NCI-H226 (cell line): ENCODE results near the gene DNMT3A.

Experiments
- DNase-seq: peaks from one replicate; pipeline ENCODE4 v3.0.0-alpha.2; 2015

The DNMT3A gene

DNA sequence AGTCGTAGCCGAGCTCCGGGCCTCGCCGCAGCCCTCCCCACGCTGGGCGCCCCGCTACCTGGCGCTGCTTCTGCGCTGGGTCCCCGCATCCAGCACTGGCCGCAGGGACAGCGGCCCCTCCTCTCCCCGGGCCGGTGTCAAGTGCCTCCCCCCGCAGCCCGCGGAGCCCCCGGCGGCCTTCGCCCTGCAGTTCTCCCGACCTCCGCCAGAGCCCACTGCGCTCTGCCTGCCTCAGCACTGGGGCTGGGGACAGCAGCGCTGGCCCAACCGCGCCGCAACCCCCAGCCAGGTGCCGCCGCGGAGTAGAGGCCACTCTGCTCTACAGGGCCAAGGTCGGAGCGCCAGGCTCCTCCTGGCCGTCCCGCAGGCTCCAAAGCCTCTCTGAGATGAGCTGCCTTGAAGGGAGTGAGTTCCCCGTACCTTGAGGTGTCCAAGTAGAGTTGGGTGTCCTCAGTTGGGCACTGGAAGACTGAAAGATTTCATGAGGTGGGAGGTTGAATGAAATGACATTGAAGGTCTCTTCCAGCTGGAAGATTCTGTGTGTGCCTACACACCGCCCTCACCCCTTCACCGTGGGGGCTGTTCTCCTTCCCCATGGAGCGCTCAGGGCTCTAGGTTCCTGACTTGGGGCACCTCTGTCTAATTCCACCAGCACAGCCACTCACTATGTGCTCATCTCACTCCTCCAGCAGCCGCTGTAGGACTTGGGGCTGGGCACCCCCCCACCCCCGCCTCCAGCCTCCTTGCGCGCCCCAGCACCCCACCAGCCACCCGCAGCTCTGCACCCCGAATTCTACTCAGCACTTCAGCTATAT lies 854 bp upstream of the DNMT3A start:
- peak; percentile 65 for DNase-seq

DNA sequence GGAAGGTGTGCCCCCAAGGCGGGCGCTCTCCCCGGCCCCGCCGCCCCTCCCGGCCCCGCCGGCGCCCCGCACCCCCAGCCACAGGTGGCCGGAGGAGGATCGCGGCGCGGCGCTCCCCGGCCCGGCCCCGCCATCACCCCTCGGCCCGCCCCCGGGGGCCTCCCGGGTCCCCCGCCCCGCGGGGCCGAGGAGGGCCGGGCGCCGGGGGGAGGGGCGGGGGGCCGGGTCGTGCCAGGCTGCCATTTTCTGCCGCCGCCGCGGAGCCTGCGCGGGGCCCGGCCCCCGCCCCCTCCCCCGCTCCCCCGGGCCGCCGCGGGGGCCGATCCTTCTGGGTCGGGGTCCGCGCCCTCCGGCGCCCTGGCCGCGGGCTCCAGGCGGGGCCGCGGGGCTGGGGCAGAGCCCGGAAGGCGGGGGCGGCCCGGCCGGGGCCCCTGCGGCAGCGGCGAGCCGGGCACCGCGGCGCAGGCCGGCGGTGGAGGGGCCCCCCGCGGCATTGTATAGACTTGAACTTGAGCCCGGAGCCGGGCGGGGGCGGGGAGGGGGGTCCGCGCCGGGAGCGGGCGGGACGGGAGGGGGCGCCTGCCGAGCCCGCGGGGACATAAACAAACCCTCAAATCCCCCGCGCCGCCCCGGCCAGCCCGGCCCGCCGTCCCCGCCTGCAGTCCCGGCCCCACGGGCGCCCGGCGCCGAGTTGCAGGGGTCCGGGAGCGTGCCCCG lies 556 bp downstream of the DNMT3A start:
- DNase-seq, result no peak

DNA sequence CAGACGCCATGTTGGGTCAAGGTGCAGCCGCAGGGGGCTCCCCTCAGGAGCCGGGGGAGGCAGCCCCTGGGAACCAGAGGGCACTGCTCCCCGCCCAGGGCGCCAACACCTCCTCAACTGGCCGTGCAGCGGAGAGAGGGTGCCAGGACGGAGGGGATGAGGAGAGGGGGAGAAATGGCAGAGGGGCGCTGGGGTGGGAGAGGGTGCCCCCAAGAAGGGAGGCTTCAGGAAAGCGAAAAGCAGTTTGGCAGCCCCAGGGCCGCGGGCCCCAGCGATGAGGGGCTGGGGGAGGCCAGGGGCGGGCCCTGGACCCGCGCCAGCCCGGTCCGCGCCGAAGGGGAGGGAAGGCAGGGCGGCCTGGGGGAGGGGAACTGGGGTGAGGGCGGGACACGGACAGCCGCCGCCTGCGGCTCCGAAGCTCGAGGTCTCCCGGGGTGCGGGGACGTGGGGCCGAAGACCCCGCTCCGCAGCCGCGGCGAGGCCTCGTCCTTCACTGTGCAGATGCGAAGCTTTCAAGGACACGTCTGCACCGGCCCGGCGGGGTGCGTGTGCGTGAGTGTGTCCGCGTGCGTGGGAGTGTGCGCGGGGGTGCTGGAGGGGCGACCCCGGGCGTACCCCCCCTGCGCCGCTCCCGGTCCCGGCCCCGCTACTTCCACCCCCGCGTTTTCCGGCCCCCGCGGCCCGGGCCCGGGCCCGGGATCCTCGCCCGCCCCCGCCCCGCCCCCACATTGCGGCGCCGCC lies 1.4 kb downstream of the DNMT3A start:
- no peak for DNase-seq

DNA sequence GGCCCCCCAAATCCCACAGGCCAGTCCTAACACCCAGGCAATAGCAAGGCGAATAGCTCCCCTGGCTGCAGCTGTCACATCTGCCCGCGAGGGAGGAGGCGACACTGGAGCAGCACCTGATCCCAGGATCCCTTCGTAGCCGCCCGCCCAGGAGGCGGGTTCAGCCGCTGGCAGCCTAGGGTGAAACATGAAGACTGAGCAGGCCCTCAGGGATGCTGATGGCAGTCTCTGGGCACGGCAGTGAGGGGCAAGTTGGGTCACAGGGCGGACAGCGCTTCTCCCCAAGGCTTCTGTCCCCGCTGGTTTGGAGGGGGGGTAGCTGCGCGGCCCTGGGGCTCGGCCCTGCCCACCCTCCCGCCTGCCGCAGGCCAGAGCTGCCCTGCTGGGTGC lies 1.9 kb downstream of the DNMT3A start:
- DNase-seq, result no peak

DNA sequence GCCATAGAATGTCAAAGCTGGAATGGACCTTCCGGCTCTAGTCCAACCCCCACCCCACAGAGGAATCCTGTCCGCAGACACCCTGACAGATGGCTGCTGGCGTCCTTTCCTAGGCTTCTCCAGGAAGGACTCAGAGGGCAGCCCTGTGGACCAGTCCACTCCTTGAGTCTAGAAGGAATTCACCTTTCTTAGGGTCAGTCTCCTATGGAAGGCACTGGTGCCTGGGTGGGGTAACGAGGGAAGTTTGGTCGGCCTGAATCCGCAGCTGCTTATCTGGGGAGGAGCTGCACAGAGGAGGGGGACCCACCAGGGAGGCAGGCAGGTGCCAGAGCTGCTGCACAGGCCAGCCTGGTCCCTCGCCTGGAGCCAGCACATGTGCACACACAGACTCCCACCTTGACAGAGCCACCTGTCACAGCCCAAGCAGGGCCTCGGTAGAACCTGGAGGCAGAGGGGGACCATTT lies 2.5 kb downstream of the DNMT3A start:
- no peak for DNase-seq

DNA sequence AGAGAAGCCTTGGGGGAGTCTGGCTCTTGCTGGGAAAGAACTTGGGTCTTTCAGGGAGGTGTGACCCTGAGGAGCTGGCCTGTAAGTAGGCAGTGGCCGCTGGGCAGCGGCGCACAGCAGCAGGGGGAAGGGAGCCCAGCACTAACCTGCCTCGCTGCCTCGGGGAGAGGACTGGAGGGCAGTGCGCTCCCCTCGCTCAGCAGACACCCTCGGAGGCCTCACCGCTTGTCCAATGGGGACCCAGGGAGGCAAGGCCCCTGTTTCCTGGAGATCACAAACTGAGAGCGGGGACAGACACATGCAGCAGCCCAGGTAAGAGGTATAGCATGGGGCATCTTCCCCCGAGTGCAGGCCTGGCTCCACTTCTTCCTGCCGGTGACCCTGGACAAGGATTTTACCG lies 3.3 kb downstream of the DNMT3A start:
- DNase-seq, result no peak

DNA sequence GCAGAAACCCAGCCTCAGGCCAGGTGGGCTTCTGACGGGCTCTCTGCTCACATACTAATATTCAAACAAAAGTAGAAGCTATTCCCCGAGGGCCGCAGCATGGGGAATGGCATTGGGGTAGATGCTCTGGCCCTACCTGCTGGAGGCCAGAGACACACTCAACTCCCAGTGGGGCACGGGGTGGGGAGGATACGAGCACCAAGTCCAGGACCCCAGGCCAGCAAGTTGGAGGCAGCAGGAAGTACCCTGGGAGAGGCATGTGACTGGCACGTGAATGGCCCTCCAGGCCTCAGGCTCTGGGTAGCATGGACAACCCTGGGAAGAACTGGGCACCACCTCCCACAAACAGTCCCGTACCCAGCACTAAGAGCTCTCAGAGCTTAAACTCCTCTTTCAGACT lies 3.8 kb downstream of the DNMT3A start:
- no peak for DNase-seq

DNA sequence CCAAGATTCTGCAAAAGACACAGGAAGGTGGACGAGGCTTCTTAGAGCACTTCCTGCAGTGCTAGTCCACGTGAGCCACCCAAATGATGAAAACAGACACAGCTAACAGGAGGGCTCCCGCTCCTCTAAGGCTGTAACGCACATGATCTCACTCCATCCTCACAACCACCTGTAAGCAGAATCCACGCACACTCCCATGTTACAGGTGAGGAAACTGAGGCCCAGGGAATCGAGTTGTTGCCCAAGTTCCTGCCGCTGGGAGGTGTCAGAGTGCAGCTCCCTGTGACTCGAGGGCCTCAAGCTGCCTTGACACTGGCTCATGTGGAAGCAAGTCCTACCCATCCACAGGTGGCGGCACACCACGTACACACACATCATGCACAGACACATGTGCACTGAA lies 4.4 kb downstream of the DNMT3A start:
- DNase-seq, result no peak

DNA sequence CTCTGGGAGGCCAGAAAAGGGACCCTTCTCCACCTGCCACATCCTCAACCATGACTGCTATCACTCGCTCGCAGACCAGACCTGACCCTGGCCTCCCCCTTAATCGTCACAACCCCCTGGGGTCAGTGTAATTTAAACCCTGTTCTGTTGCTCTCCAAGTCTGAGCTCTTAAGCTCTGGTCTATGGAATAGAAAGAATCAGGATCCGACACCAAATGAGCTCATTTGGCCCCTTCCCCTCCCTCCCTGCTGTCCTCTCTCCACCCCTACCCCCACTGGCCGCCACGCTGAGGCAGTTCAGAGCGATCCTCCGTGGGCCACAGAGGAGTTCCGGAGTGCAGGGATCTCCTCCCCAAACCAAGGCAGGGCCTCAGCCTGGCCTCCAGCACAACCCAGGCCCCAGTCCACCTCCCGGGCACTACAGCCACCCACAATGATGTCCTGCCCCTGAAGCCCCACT lies 5.3 kb downstream of the DNMT3A start:
- no peak for DNase-seq

DNA sequence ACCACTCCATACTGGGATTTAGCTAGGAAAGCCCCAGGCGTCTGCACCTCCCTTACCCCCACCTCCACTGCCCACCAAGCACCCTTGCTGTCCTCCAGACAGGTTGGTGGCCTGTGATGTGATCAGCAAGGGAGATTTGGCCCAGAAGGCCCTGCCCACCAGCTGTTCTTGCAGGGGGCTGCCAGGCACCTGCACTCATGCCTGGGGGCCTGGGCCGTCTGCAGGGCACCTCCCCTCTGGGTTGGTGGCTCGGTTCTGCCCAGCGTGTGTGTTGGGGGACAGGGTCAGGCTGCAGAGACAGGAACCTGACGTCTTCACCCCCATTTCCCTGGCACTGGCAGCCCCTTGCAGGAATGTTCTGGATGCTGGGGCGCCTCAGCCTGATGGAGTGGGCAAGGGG lies 5.8 kb downstream of the DNMT3A start:
- no peak for DNase-seq

DNA sequence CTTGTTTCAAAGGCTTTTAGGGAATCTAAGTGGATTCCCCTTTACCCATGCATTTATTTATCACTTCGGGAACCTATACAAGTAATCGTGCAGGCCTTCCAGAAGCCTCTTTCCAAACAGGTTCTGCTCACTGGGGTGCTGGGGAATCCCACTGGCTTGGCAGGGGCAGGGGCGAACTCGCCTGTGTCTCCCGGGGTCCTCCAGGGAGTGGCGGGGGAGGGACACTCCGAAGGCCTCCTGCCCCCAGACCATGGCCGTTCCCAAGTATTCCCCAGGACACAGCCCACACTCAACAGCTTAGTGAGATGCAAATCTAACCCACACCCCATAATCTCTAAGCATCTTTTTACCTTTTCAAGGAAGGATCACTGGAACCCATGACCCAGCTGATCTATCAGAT lies 6.5 kb downstream of the DNMT3A start:
- no peak for DNase-seq

DNA sequence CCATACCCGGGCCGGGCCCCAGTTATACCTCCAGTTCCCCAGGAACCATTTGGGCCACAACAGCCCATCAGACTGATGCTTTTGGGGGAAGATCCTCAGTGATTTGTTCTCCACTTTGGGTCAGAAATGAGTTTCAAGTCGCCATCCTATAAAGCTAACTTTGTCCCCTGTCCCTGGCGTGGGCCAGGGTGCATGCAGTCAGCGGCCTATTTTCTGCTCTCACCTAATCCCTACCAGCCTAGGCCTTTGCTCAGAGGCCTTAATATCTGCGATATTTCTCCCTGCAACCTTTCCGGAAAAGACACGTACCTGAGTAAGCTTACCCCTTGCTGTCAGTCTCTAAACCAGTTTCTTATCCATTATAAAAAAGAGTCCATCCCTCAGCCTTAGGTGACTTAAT lies 7.2 kb downstream of the DNMT3A start:
- DNase-seq, result no peak

DNA sequence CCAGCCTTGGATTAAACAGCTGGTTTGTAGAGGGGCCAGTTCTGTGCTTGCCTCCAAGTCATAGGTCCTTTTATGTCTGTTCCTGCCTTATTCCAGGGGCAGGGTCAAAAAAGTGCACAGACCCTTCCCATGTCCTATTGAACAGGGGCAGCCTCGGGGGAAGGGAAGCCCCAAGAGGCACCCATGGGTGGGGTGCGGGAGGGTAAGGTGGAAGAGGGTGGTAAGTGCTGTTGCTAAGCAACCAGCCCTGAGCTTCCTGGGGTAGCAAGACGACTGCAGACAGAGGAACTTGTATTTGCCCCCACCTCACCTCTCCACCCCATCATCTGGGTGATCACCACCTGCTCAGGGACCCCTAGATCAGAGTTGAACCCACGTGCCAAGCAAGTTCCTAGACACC lies 7.7 kb downstream of the DNMT3A start:
- no peak for DNase-seq

DNA sequence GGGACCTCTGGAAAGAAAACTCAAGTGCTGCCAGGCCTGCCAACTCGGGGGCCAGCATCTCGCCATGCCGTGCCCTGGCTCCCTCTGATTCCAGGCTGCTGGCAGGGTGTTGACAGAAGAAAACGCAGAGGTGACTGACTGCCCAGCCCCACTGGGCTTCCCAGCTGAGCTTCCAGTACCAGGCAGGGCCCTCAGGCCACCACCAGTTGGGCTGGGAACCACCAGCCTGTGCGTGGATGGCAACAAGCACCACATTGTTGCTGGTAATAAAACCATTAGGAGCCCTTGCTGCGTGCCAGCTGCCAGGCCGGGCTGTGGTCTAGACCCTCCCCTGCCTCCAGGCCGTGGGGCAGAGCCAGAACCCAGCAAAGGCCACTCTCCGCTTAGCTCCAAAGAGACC lies 9.2 kb downstream of the DNMT3A start:
- no peak for DNase-seq

DNA sequence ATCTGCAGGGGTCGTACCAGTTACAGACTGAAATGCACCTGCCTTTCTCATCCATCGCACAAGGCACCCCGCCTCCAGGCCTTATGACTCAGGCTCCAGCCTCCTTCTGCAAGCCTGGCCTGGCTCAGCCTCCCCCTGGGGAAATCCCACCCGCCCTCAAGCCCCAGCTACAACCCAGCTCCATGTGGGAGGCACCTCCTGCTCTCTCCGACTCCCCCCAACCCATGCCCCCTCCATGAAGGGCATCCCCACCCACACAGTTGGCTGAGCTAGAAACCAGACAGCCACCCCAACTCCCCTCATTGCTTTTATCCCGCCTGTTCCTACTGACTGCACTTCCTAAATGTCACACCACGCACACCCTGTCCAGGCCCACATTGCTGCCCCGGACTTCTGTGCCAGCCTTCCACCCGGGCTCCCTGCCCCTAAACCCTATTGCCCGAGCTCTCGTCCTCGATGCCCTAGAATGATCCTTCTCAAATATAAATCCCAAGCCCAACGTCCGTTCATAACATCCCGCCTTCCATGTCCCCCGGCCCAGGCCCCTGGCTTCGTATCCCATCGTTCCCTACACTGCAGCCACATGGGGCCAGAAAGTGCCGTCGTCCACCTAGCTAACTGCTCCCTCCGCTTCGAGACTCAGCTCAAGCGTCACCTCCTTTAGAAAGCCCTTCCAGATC lies 9.9 kb downstream of the DNMT3A start:
- peak; percentile 66 for DNase-seq

DNA sequence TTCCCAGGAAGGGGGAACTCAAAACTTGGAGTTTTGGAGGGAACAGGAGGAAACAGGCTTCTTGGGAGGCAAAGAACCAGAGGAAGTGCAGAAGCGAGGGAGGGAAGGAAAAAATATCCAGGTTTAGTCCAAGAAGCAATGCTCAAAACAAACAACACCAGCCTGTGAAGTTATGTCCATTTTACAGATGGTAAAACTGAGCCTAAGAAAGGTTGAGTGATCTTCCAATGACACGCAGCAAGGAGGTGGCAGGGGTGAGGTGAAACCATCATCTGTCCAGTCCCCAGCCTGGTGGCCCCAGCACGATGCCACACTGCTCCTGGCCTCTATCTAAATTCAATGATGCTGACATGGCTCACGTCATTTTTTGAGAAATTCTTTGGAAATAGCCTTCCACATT lies 10.8 kb downstream of the DNMT3A start:
- DNase-seq, result no peak

DNA sequence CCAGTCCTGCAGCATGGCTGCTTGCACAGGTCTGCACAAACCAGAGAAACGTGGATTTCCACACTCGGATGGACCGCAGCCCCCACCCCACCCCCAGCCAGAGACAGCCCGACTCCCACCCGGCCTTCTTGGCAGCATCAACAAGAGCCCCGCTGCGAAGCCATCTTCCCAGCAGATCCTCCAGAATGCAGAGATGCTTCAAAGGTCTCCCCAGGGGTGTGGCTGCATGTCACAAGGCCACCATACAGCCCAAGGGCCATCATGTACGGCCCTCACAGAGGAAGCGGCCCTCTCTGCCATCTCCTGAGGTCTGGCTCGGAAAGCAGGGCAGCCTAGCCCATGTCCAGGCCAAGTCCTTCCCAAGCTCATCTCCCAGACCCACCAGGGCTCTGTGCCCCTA lies 11.5 kb downstream of the DNMT3A start:
- no peak for DNase-seq

DNA sequence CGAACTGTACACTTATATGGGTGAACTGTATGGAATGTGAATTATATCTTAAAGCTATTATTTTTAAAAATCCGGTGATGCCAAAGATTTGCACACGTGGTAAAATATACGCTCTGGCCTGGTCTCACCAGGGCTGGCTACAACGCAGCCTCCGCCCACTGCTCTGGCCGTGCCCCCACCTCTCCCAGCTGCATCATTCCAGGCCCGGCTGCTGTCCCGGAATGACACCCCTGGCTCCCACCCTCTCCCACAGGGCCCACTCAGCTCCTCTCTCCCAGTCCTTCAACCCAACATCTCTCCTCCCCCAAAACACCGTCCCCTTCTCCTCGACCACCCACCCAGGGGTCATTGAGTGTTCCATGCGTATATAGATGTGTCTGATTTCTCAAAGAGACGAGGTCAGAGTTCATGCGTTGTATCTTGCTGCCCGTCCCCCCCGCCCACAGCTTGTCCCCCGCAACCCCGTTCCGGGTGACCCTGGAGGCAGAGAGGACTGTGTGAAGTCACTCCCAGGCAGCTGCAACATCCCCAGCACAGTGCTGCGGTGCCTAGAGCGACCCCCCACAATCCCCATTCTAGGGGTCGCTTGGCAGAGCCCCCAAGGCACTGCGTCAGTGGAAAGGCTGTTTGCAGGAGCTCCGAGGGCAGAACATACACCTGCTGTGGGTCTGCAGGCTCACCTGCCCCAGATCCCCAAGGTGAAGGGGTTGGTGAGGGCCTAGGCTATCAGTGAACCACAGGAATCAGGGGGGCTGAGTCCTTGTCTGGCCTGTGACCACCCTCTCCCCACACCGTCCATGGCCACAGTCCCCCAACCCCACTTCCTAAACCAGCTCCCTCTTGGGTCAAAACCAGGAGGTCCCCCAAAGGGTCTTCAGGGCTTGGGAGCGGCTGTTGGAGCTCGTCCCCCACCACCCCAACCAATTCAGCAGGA lies 13.3 kb downstream of the DNMT3A start:
- no peak for DNase-seq

DNA sequence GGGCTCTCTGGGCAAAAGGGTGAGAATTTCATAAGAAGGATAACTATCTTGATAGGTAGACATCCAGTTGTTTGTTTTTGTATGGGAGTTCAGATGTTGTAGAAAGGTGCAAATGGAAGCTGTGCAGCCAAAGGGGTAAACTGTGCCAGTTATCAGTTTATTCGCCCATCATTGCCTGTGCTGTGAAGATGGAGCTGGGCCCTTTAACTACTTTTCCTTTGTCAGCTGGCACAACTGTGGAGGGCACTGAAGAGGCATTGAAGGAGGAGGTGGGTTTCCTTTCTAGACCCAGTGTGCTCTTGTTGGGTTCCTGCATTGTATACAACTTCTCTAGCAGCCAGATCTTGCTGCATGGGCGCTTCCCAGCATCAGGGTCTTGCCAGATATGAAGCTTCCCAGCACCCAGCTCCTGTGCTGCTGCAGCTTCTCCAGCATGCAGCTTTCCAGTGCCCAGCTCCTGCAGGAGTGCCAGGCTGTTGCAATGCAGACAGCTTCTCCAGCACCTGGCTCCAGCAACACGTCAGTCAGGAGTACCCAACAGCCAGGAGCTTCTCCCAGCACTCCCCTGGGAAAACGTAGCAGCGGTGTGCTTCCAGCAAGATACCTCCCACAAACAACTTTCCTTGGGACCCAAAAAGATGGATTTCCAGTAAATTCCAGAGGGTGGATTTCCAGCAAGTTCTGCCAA lies 15.3 kb downstream of the DNMT3A start:
- no peak for DNase-seq

DNA sequence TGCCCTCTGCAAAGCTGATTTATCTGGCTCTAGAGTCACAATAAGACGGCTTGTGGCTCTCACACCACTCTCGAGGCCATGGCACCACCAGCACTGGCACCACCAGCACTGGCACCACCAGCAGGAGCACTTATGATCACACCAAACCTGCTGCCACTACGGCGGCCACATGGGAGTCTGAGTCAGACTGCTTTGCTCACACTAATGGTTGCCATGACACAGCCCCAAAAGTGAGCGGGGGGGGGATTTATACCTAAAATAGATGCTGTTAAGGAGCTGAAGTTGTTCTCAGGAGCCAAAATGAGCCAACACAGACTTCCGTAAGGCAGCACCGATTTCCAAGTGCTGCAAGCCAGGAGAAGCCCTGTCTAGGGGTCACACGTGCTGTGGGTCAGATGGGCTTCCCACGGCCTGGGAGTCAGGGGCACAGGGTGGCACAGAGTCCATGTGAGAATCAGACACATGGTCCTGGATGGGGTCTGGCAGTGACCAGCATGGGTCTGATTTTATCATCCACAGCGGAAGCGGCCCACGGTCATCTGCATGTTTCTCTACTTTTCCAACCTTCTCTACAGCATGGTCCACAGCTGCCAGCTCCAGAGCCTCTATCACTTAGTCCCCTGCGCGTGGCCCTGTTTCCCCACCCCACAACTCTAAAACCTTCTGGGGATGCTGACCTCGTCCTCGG lies 16.7 kb downstream of the DNMT3A start:
- DNase-seq, result no peak

DNA sequence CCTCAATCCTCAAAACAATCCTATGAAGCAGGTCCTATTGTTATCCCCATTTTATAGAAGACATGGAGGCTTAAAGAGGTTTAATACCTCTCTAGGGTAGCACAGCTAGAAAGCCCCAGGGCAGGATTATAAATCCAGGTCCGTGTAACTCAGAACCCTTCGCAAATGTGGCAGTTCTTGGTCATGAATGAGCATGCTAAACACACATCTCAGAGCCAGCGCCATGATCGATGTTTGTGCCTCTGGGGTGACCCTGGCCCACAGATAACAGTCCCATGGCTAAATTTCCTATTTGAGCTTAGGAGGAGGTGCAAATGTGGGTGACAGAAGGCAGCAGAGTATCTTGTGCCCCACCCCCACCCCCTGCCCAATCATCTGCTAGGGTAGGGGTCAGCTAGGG lies 17.5 kb downstream of the DNMT3A start:
- DNase-seq, result no peak
